GM04503 (cell line): ENCODE results near the gene GAGE1.
"Not testable (repeated sequence)": the region's sequence is repeated elsewhere in the genome, so short reads cannot be mapped to it uniquely, and the experiment has no call there.

Experiments used
- DNase-seq: peaks from one replicate; pipeline ENCODE4 v3.0.0-alpha.2; 2012; ENCODE audit warnings: low read depth

Gene GAGE1, protein sequence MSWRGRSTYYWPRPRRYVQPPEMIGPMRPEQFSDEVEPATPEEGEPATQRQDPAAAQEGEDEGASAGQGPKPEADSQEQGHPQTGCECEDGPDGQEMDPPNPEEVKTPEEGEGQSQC

DNA sequence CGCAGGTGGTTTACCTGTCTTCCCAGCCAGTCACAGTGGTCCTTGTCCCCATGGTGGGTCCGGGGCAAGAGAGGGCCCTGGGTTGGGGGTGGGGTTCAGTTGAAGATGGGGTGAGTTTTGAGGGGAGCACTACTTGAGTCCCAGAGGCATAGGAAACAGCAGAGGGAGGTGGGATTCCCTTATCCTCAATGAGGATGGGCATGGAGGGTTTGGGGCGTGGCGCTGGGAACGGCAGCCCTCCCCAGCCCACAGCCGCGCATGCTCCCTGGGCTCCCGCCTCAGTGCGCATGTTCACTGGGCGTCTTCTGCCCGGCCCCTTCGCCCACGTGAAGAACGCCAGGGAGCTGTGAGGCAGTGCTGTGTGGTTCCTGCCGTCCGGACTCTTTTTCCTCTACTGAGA lies at the start of gene GAGE1:
Gene GAGE1 (plus strand): TSS at position 301 of the 400 bp plus-strand sequence. CDS start 1,155 bp downstream, outside the sequence.
- DNase-seq = not testable (repeated sequence)

DNA sequence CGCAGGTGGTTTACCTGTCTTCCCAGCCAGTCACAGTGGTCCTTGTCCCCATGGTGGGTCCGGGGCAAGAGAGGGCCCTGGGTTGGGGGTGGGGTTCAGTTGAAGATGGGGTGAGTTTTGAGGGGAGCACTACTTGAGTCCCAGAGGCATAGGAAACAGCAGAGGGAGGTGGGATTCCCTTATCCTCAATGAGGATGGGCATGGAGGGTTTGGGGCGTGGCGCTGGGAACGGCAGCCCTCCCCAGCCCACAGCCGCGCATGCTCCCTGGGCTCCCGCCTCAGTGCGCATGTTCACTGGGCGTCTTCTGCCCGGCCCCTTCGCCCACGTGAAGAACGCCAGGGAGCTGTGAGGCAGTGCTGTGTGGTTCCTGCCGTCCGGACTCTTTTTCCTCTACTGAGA lies 47.8 kb upstream of the GAGE1 start, which contains the start of gene GAGE12E:
Gene GAGE12E (plus strand): TSS at position 301 of the 400 bp plus-strand sequence. CDS start 1,155 bp downstream, outside the sequence.
- DNase-seq = not testable (repeated sequence)

GRCh38 chrX:49560542-49560941 lies 38.3 kb upstream of the GAGE1 start, which contains the start of gene GAGE12F:
TSS of gene GAGE12F (plus strand) at chrX:49560842. CDS start at chrX:49561997, 1,155 bp downstream.
- DNase-seq = not testable (repeated sequence)

GRCh38 chrX:49568728-49569127 lies 30.1 kb upstream of the GAGE1 start:
- not testable (repeated sequence) for DNase-seq

GRCh38 chrX:49569152-49569551 lies 29.7 kb upstream of the GAGE1 start:
- not testable (repeated sequence) for DNase-seq

DNA sequence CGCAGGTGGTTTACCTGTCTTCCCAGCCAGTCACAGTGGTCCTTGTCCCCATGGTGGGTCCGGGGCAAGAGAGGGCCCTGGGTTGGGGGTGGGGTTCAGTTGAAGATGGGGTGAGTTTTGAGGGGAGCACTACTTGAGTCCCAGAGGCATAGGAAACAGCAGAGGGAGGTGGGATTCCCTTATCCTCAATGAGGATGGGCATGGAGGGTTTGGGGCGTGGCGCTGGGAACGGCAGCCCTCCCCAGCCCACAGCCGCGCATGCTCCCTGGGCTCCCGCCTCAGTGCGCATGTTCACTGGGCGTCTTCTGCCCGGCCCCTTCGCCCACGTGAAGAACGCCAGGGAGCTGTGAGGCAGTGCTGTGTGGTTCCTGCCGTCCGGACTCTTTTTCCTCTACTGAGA lies 28.7 kb upstream of the GAGE1 start, which contains the start of gene GAGE12G:
Gene GAGE12G (plus strand): TSS at position 301 of the 400 bp plus-strand sequence. CDS start 1,155 bp downstream, outside the sequence.
- DNase-seq = not testable (repeated sequence)

DNA sequence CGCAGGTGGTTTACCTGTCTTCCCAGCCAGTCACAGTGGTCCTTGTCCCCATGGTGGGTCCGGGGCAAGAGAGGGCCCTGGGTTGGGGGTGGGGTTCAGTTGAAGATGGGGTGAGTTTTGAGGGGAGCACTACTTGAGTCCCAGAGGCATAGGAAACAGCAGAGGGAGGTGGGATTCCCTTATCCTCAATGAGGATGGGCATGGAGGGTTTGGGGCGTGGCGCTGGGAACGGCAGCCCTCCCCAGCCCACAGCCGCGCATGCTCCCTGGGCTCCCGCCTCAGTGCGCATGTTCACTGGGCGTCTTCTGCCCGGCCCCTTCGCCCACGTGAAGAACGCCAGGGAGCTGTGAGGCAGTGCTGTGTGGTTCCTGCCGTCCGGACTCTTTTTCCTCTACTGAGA lies 19.2 kb upstream of the GAGE1 start, which contains the start of gene GAGE12H:
Gene GAGE12H (plus strand): TSS at position 301 of the 400 bp plus-strand sequence. CDS start 1,155 bp downstream, outside the sequence.
- DNase-seq = not testable (repeated sequence)

GRCh38 chrX:49589196-49589595 lies 9.6 kb upstream of the GAGE1 start, which contains the start of gene GAGE2A:
TSS of gene GAGE2A (plus strand) at chrX:49589496. CDS start at chrX:49590651, 1,155 bp downstream.
- DNase-seq = not testable (repeated sequence)

- not testable (repeated sequence) for DNase-seq
These were observed 8.9 kb upstream of the GAGE1 start for GRCh38 chrX:49589769-49590478.

DNA sequence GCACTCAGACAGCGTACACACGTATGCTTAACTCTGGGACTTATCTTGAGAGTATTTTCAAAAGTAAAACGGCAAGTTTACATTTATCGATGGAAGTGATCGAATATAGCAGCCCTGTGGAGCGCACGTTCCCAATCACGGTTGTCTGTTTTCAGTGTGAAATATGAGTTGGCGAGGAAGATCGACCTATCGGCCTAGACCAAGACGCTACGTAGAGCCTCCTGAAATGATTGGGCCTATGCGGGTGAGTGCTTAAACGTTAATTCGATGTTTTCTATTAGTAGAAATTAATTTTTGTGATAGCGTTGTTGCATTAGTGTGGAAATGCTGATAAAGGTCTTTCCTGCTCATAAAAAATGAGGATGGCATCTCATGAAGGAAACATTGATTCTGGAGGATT lies 8.3 kb upstream of the GAGE1 start:
- DNase-seq = not testable (repeated sequence)

- no peak for DNase-seq
These were observed 12.0 kb downstream of the GAGE1 start for GRCh38 chrX:49610718-49611310.

DNA sequence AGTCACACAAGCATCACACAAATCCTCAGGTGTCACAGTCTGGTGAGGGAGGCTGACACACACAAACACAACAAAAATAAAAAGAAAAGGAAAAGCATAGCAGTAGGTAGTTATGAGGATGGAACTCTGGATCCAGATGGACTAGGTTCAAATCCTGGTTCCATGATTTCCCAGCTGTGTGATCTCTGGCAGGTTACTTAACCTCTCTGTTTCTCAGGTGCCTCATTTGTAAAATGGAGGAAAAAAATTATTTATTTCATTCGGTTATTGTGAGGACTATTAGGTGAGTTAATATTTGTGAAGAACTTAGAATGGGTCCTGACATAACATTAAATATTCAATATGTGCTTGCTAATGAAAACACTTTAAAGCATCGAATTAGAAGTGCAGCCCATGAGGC lies 19.8 kb downstream of the GAGE1 start:
- DNase-seq = no peak

DNA sequence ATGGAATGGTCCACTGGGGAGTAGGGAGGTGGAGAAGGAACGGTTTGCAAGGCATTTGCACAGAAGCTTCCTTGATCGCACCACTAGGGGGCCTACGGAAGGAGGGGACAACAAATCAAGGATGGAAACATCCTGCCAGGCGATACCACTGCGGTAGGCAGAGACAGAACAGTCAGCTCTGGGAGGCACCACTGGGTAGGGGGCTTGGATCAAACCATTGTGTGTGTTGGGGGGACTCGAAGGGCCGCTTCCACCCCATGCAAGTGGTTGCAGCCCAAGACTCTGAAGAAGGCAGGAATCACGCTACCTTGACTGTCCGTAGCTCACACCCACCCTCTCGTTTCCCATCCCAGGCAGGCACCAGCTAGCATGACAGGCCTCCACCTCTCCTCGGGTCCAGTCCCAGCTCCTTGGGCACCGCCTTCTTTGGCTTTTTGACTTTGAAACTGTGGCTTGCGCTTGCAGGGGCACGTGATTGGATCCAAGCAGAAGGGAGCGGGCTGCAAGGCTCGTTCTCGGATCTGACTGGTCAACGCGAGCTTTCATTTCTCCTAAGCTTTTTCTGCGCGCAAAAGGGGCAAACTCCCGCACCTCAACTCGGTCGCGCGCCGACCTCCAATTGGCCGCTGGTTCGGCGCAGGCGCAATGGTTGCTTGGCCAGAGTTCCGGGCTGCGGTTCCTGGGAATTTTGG lies 28.4 kb downstream of the GAGE1 start:
- DNase-seq = no peak

DNA sequence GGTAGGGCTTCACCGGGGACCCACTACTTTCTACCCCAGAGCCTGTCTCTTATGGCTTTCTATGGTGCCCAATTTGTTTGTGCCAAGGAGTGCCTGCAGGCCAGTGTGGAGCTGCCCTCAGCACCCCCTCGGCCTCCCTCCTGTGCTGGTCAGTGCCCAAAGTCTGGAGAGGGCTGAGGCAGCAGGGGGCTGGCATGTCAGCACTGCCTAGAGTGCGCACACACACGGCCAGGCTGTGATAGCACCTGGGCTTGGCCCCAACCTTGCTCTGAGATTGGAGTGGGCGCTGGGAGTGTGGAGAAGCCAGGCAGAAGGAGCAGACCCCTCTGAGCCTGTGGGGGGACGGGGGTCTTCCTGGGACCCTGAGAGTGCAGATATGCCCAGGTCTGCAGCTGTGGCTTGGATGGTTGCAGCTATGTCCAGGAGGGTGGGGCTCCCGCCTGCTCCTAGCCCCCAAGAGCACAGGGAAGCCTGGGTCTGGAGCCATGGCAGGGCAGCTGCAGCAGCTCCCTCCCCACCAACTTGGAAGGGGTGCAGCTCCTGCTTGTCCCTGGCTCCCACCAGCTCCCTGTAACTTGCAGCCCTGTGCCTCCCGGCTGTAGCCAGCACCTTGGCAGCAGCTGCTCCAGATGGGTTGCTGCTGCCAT lies 46.3 kb downstream of the GAGE1 start:
- no peak for DNase-seq

DNA sequence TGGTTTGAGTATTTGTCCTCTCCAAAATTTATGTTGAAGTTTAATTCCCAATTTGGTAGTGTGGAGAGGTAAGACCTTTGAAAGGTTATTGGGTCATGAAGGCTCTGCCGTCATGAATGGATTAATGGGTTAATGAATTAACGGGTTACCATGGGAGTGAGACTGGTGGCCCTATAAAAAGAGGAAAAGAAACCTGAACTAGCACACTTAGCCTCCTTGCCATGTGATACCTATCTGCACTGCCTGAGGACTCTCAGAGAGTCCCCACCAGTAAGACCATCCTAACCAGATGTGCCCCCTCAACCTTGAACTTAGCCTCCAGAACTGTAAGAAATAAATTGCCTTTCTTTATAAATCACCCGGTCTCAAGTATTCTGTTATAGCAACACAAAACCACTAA lies 57.7 kb downstream of the GAGE1 start:
- no peak for DNase-seq
